Keratinocyte (primary cell): Measurements from ENCODE around the gene CTF1. TPM values are rescaled to one million over a fixed set of nuclear protein-coding genes. Genes with fewer than 3 reads are reported as not detected.

ENCODE experiments used
- DNase-seq: peaks from one replicate; pipeline ENCODE4 v3.0.0-alpha.2; 2011; ENCODE audit warnings: low read depth, missing footprints, low spot score
- FAIRE-seq: peaks from 2 replicates; lab custom pipeline; 2011; peaks lifted over from hg19 to GRCh38; lab: Jason Lieb, UNC
- H2AFZ ChIP-seq: 2 replicates; pipeline ENCODE4 v1.6.0; 2012; ENCODE audit warnings: low read length, control low read depth, inconsistent platforms; ENCODE audit not compliant: control insufficient read depth
- H3K27ac ChIP-seq: 2 replicates; pipeline ENCODE4 v1.5.1; 2011; ENCODE audit warnings: low read length; ENCODE audit not compliant: control insufficient read depth, insufficient read depth
- H3K27me3 ChIP-seq: 3 replicates; pipeline ENCODE4 v1.6.0; 2011; ENCODE audit warnings: low read length; ENCODE audit not compliant: control insufficient read depth, insufficient read depth; ENCODE audit errors: extremely low read depth
- H3K36me3 ChIP-seq, 2 experiments: 2 replicates in 1 of 2; 3 replicates in 1 of 2; pipeline ENCODE4 v1.5.1; 2011; ENCODE audit warnings: low read length in 2 of 2, mild to moderate bottlenecking in 1 of 2; ENCODE audit not compliant: control insufficient read depth in 2 of 2, insufficient read depth in 2 of 2; ENCODE audit errors: extremely low read depth in 1 of 2
- H3K4me1 ChIP-seq: 3 replicates; pipeline ENCODE4 v1.5.1; 2011; ENCODE audit warnings: low read length; ENCODE audit not compliant: control insufficient read depth, insufficient read depth; ENCODE audit errors: extremely low read depth
- H3K4me2 ChIP-seq: 3 replicates; pipeline ENCODE4 v1.6.0; 2011; ENCODE audit warnings: low read depth, low read length; ENCODE audit not compliant: control insufficient read depth, insufficient read depth; ENCODE audit errors: extremely low read depth
- H3K4me3 ChIP-seq, 3 experiments: fragments of 200-600 bp in 1 of 3; sonication (generic) in 1 of 3; 2 replicates in 2 of 3; 3 replicates in 1 of 3; pipeline ENCODE4 v1.5.1; 2011 to 2016; ENCODE audit warnings: low read length in 3 of 3, mild to moderate bottlenecking in 3 of 3, control low read depth in 2 of 3, inconsistent platforms in 1 of 3, low read depth in 1 of 3, mixed read lengths in 1 of 3, mixed run types in 1 of 3, moderate library complexity in 1 of 3; ENCODE audit not compliant: control insufficient read depth in 2 of 3, insufficient read depth in 2 of 3; ENCODE audit errors: extremely low read depth in 1 of 3
- H3K79me2 ChIP-seq: 2 replicates; pipeline ENCODE4 v1.6.0; 2012; ENCODE audit warnings: low read length; ENCODE audit not compliant: control insufficient read depth, insufficient read depth
- H3K9ac ChIP-seq: 3 replicates; pipeline ENCODE4 v1.6.0; 2011; ENCODE audit warnings: low read length; ENCODE audit not compliant: control insufficient read depth, insufficient read depth; ENCODE audit errors: extremely low read depth
- H3K9me1 ChIP-seq: 3 replicates; pipeline ENCODE4 v1.6.0; 2011; ENCODE audit warnings: low read length; ENCODE audit not compliant: control insufficient read depth, insufficient read depth; ENCODE audit errors: extremely low read depth
- H3K9me3 ChIP-seq: 2 replicates; pipeline ENCODE4 v1.5.1; 2012; ENCODE audit warnings: low read depth, low read length; ENCODE audit not compliant: control insufficient read depth
- H4K20me1 ChIP-seq: 3 replicates; pipeline ENCODE4 v1.6.0; 2011; ENCODE audit warnings: low read length; ENCODE audit not compliant: control insufficient read depth, insufficient read depth; ENCODE audit errors: extremely low read depth
- EZH2 ChIP-seq: IDR thresholded peaks from one replicate; pipeline ENCODE4 v1.6.1; 2012; ENCODE audit warnings: inconsistent platforms, mild to moderate bottlenecking, low read length, moderate library complexity
- dilution Hi-C: fragments of 300-500 bp; cut with MboI; formaldehyde crosslinking; loops from one replicate; pipeline ENCODE4 v1.7.0; 2020; ENCODE audit warnings: low sequenced_read_pairs; ENCODE audit not compliant: extremely low pct_ligation_motif_present
- polyA plus RNA-seq, 5 experiments: library from polyadenylated mRNA; depleted of rRNA in 3 of 5; stranded (reverse) in 3 of 5; stranded (forward) in 1 of 5; unstranded in 1 of 5; fragments of >200 nt; gene quantifications; 1 replicate in 1 of 5; 2 replicates in 3 of 5; 3 replicates in 1 of 5; pipeline versions ENCODE4 v1.2.1 to v1.2.3, GENCODE V29; 2011 to 2012; ENCODE audit warnings: missing spikeins in 2 of 5, low read depth in 1 of 5, low replicate concordance in 1 of 5
- TF ChIP-seq, protein P1 (sequence below), 3 experiments: IDR thresholded peaks in 1 of 3; conservative IDR thresholded peaks in 1 of 3; optimal IDR thresholded peaks in 1 of 3; 2 replicates in 2 of 3; 3 replicates in 1 of 3; pipeline versions ENCODE3 to v1.5.1; 2011; ENCODE audit warnings: low read length in 3 of 3, mild to moderate bottlenecking in 3 of 3, moderate library complexity in 2 of 3, control low read depth in 1 of 3, inconsistent platforms in 1 of 3; ENCODE audit not compliant: insufficient read depth in 2 of 3; ENCODE audit errors: extremely low read depth in 1 of 3

Gene CTF1
- polyA plus RNA-seq, 1 donor (not counting 4 experiments of a cell fraction or from before 2014, with no cell fraction given): 2.1 TPM

DNA sequence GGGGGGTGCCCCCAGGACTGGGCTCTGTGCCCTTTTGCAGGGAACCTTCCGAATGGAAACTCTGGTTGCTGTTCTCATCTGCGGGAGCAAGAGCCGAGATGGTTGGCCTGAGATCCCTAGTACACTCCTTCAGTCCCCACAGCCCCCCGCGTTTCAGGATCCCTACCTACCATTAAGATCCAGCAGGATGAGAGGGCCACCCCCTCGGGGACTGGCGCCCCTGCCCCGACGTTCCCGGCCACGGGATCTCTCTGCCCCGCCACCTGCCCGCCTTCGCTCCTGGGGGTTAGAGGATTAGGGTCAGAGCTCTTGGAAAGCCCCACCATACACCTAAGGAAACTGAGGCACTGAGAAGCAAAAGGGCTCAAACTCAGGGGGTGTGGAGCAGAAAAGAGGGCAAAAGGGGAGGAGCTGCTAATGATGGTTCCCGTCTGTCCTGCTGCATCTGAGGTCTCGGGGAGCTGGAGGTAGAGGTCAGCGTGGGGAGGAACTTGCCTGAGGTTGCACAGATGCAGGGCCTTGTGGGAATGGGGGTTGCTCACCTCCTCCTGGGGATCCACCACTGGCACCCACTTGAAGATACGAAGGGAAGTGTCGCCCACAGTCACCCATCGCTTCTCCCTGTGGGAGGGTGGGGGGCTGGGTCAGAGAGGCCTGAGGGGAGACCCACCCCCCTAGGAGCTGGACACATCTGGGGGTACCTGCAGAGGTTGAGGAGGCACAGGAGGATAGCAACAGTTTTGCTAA, 3.6 kb upstream of the CTF1 start:
- FAIRE-seq (no peak), DNase-seq (no peak)
- H3K27me3 ChIP-seq: no peaks in the 10 kb centered on the region
- peak overlapping the region; percentile 83 for H3K4me2 ChIP-seq
- H3K9ac ChIP-seq: peak overlapping the region; percentile 84
- H3K36me3 ChIP-seq: peaks cover 8 to 9% of the 10 kb centered on the region in 2 experiments
- H4K20me1 ChIP-seq: no peaks in the 10 kb centered on the region
- peak overlapping the region; percentile 74 to 85 (median 80) for H3K4me3 ChIP-seq
- H3K4me1 ChIP-seq: peaks cover 35% of the 10 kb centered on the region
- no peaks in the 10 kb centered on the region for H3K9me3 ChIP-seq
- peaks cover 2% of the 10 kb centered on the region for H3K9me1 ChIP-seq
- dilution Hi-C loops: loop anchor here (25.0 kb wide), 1 partner anchor 106 kb away; the partner anchor contains the start of gene ZNF629
- H3K27ac ChIP-seq: no peak overlapping the region
- peaks cover 10% of the 10 kb centered on the region for H3K79me2 ChIP-seq
- H2AFZ ChIP-seq: no peak overlapping the region
- TF ChIP-seq EZH2: no peak
- TF ChIP-seq, protein P1, sequence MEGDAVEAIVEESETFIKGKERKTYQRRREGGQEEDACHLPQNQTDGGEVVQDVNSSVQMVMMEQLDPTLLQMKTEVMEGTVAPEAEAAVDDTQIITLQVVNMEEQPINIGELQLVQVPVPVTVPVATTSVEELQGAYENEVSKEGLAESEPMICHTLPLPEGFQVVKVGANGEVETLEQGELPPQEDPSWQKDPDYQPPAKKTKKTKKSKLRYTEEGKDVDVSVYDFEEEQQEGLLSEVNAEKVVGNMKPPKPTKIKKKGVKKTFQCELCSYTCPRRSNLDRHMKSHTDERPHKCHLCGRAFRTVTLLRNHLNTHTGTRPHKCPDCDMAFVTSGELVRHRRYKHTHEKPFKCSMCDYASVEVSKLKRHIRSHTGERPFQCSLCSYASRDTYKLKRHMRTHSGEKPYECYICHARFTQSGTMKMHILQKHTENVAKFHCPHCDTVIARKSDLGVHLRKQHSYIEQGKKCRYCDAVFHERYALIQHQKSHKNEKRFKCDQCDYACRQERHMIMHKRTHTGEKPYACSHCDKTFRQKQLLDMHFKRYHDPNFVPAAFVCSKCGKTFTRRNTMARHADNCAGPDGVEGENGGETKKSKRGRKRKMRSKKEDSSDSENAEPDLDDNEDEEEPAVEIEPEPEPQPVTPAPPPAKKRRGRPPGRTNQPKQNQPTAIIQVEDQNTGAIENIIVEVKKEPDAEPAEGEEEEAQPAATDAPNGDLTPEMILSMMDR (optimal IDR thresholded peaks at IDR 0.05 in 1 of 3, IDR thresholded peaks at IDR 0.05 in 1 of 3, conservative IDR thresholded peaks at IDR 0.05 in 1 of 3; ENCODE audit: extremely low read depth in 1 of 3, insufficient read depth in 2 of 3, low read length in 3 of 3): no peak

DNA sequence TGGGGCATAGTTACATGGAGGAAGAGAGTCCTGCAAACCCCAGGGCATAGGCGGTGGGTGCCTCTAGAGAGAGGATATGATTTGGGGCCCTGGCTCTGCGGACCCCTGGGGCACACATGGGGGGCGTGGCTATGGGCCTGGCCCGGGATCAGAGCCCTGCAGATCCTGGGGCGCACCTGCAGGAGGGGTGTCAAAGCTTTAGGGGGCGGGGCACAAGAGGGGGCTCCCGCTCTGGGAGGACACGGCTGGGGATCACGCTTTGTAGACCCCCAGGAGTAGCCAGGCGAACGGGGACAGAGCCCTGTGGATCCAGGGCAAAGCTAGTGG, 3.0 kb upstream of the CTF1 start:
- Histone ChIP-seq H4K20me1 (no peaks in the 10 kb centered on the region), H3K9ac (peak overlapping the region; percentile 84), H3K36me3 (peaks cover 6 to 8% of the 10 kb centered on the region in 2 experiments), H3K27me3 (no peaks in the 10 kb centered on the region), H3K9me1 (peaks cover 2% of the 10 kb centered on the region), H3K79me2 (peaks cover 10% of the 10 kb centered on the region), H3K27ac (peak overlapping the region; percentile 93), H3K4me2 (peak overlapping the region; percentile 83), H2AFZ (peak overlapping the region; percentile 83), H3K9me3 (no peaks in the 10 kb centered on the region), H3K4me3 (peak overlapping the region; percentile 74 to 85 (median 80)), H3K4me1 (peaks cover 35% of the 10 kb centered on the region)
- dilution Hi-C loops: loop anchor here (25.0 kb wide), 1 partner anchor 106 kb away; the partner anchor contains the start of gene ZNF629
- DNase-seq (no peak), FAIRE-seq (no peak)
- TF ChIP-seq, protein P1 (optimal IDR thresholded peaks at IDR 0.05 in 1 of 3, IDR thresholded peaks at IDR 0.05 in 1 of 3, conservative IDR thresholded peaks at IDR 0.05 in 1 of 3; ENCODE audit: extremely low read depth in 1 of 3, insufficient read depth in 2 of 3, low read length in 3 of 3): no peak
- TF ChIP-seq EZH2: no peak
